Spleen (tissue), 11 donors: ENCODE data around the gene SH3BGRL2. TPM values are rescaled to one million over a fixed set of nuclear protein-coding genes. Genes with fewer than 3 reads are reported as not detected.

Experiments
- DNase-seq: peaks from one replicate; pipeline ENCODE4 v3.0.0-alpha.2; 2020
- H3K27ac ChIP-seq, 8 donors: fragments of 200-600 bp; sonication (generic) in 7 of 8; 1 replicate in 4 of 8; 2 replicates in 4 of 8; pipeline versions ENCODE4 v1.5.0 to v1.8.0; 2016 to 2021; ENCODE audit warnings: inconsistent platforms in 4 of 8, mild to moderate bottlenecking in 4 of 8, moderate library complexity in 1 of 8
- H3K27me3 ChIP-seq, 7 donors: fragments of 200-600 bp; sonication (generic) in 6 of 7; replicated peaks in 1 of 7; 1 replicate in 4 of 7; 2 replicates in 3 of 7; pipeline versions ENCODE4 v1.5.0 to v1.8.0; 2016 to 2021; ENCODE audit warnings: inconsistent platforms in 3 of 7, mild to moderate bottlenecking in 1 of 7
- H3K36me3 ChIP-seq, 6 donors: fragments of 200-600 bp; sonication (generic) in 5 of 6; 1 replicate in 4 of 6; 2 replicates in 2 of 6; pipeline versions ENCODE4 v1.5.0 to v1.8.0; 2016 to 2021; ENCODE audit warnings: inconsistent platforms in 2 of 6
- H3K4me1 ChIP-seq, 6 donors: fragments of 200-600 bp; sonication (generic) in 5 of 6; 1 replicate in 3 of 6; 2 replicates in 3 of 6; pipeline versions ENCODE4 v1.5.0 to v1.8.0; 2016 to 2021; ENCODE audit warnings: inconsistent platforms in 3 of 6
- H3K4me3 ChIP-seq, 8 donors: fragments of 200-600 bp; sonication (generic) in 7 of 8; 1 replicate in 4 of 8; 2 replicates in 4 of 8; pipeline versions ENCODE4 v1.5.0 to v1.8.0; 2016 to 2021; ENCODE audit warnings: inconsistent platforms in 4 of 8, mild to moderate bottlenecking in 4 of 8, moderate library complexity in 2 of 8
- H3K9me3 ChIP-seq, 8 donors: fragments of 200-600 bp; sonication (generic) in 7 of 8; 1 replicate in 4 of 8; 2 replicates in 4 of 8; pipeline versions ENCODE4 v1.5.0 to v1.8.0; 2016 to 2021; ENCODE audit warnings: inconsistent platforms in 4 of 8
- POLR2A ChIP-seq, 3 donors: fragments of 450-650 bp; IDR thresholded peaks; one replicate each; pipeline ENCODE4 v1.5.1; 2017; ENCODE audit warnings: antibody characterized with exemption in 3 of 3, mild to moderate bottlenecking in 1 of 3
- POLR2AphosphoS5 ChIP-seq, 3 donors: sonication (generic); formaldehyde crosslinking; IDR thresholded peaks; one replicate each; pipeline ENCODE4 v1.5.1; 2017; ENCODE audit warnings: antibody characterized with exemption in 3 of 3
- WGBS, 5 donors: extraction: QIAGEN DNeasy Blood & Tissue Kit in 3 of 5; methylation state at CpG; one replicate each; pipeline versions ENCODE4 v1.1.5 to v1.1.7; 2013 to 2018; 5-methylcytosine and 5-hydroxymethylcytosine counted together
- intact Hi-C: fragments of 100-400 bp; cut with DNase I; formaldehyde crosslinking; loops from one replicate; pipeline ENCODE4 v1.15.0; 2023; ENCODE audit warnings: low total_unique reads
- polyA plus RNA-seq, 3 donors: library from polyadenylated mRNA; stranded (reverse); fragments of 200-250 nt; gene quantifications; one replicate each; pipeline ENCODE4 v1.2.1, GENCODE V29; 2013
- total RNA-seq, 7 donors: library from RNA; depleted of rRNA in 3 of 7; stranded (reverse); fragments of >200 nt in 3 of 7; fragmentation: NEBNext Ultra II Directional in 4 of 7; extraction: Animal tissue kit (Norgen Biotek cat#: 25700) in 4 of 7; gene quantifications; one replicate each; pipeline versions ENCODE4 v1.1.0 to v1.2.1, GENCODE V29; 2016 to 2021
- TF ChIP-seq, protein P1 (sequence below), 11 experiments: fragments of 200-600 bp in 7 of 11; fragments of 450-650 bp in 4 of 11; sonication (generic) in 4 of 11; IDR thresholded peaks in 8 of 11; conservative IDR thresholded peaks in 3 of 11; 1 replicate in 7 of 11; 2 replicates in 4 of 11; pipeline versions ENCODE4 v1.4.0 to v1.8.0; 2016 to 2021; ENCODE audit warnings: antibody characterized with exemption in 11 of 11, inconsistent platforms in 4 of 11, mild to moderate bottlenecking in 1 of 11
- donor health status: healthy with polysubstance abuse.
- donor health status: DM: no; HTN: no; CAD: no; lungs with moderate emphysema.
- donor health status: DM: no; HTN: no; CAD: no.
- donor health status: Bipolar disorder and iron deficiency.
- donor health status: healthy.
- donor health status: DM: no; HTN: no; CAD: no.
- donor health status: DM: yes; HTN: yes; CAD: no.

Gene SH3BGRL2
- total and polyA plus RNA-seq, 10 donors: 1.8 to 24.6 (median 10.9) TPM

DNA sequence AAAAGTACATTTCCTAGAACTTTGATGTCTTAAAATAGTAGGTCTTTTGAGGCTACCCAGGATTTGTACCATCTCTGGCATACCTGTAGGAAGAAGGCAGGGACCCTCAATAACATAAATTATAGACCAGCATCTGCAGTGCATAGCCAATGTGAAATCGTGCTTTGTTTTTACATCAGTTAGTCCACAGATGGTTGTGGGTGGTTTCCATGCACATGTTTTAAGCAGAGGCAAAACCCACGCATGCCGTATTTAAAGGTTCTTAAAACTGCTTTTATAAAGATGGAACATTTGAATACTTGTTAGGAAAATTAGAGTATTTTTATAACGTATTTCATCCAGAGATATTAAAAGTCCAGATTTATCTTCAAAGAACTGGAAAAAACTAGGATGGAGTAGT, 66.3 kb downstream of the SH3BGRL2 start:
- no peaks in the 10 kb centered on the region for H3K9me3 ChIP-seq
- TF ChIP-seq, protein P1, sequence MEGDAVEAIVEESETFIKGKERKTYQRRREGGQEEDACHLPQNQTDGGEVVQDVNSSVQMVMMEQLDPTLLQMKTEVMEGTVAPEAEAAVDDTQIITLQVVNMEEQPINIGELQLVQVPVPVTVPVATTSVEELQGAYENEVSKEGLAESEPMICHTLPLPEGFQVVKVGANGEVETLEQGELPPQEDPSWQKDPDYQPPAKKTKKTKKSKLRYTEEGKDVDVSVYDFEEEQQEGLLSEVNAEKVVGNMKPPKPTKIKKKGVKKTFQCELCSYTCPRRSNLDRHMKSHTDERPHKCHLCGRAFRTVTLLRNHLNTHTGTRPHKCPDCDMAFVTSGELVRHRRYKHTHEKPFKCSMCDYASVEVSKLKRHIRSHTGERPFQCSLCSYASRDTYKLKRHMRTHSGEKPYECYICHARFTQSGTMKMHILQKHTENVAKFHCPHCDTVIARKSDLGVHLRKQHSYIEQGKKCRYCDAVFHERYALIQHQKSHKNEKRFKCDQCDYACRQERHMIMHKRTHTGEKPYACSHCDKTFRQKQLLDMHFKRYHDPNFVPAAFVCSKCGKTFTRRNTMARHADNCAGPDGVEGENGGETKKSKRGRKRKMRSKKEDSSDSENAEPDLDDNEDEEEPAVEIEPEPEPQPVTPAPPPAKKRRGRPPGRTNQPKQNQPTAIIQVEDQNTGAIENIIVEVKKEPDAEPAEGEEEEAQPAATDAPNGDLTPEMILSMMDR (IDR thresholded peaks at IDR 0.05 in 8 of 11, conservative IDR thresholded peaks at IDR 0.05 in 3 of 11): no peak
- TF ChIP-seq POLR2AphosphoS5 (IDR thresholded peaks at IDR 0.05): no peak
- no peak for TF ChIP-seq POLR2A (IDR thresholded peaks at IDR 0.05)
- DNase-seq: no peak
- intact Hi-C loops: no loop called here
- no peaks in the 10 kb centered on the region for H3K4me1 ChIP-seq
- 84 to 92% (median 87%) methylated on average over 4 of the region's 4 CpGs for WGBS, 5 donors
- H3K4me3 ChIP-seq: no peak overlapping the region
- H3K36me3 ChIP-seq: no peaks in the 10 kb centered on the region
- H3K27ac ChIP-seq: no peak overlapping the region
- H3K27me3 ChIP-seq: no peaks in the 10 kb centered on the region

DNA sequence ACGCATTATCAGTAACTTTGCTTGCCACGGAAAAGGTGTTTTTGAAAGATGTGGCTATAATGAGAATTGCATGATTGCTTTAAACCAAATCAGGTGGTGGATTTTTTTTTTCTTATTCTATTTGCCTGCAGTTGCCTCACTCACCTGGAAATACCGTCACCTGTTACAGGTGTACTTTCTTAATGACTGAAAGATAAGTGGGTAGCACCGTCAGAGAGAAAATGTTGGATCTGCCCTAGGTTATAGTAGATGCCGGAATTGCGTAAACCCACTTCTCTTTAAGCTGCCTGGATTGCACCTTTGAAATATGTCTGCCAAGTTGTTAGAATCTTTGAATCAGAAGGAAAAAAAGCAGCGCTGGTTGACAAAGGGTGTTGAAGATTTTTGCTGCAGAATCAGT, 68.5 kb downstream of the SH3BGRL2 start:
- TF ChIP-seq POLR2AphosphoS5 (IDR thresholded peaks at IDR 0.05): no peak
- TF ChIP-seq POLR2A (IDR thresholded peaks at IDR 0.05): no peak
- no peak for DNase-seq

DNA sequence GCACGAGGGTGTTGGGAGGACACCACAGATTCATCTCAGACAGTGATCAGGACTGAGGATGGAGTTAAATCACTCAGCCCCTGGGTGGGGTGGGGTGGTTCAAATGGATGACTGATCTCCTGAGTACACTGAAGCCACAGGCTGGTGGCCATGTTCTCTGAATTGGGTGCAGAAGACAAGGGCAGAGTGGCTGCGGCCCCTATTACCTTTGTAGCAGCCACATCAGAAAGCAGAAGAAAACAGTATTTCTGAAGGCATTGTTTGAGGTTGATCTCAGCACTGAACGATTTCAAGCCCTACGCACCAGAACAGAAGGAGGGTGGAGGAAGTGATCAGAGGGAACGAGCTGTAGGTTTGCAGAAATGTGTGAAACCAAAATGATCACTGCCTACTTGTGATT, 71.6 kb downstream of the SH3BGRL2 start:
- no peak overlapping the region for H3K4me3 ChIP-seq
- H3K9me3 ChIP-seq: no peaks in the 10 kb centered on the region
- no peaks in the 10 kb centered on the region for H3K36me3 ChIP-seq
- DNase-seq: no peak
- H3K4me1 ChIP-seq: no peaks in the 10 kb centered on the region
- no peak overlapping the region for H3K27ac ChIP-seq
- TF ChIP-seq POLR2AphosphoS5 (IDR thresholded peaks at IDR 0.05): no peak
- intact Hi-C loops: no loop called here
- no peaks in the 10 kb centered on the region for H3K27me3 ChIP-seq
- WGBS, 5 donors: 56 to 86% (median 69%) methylated on average over 5 of the region's 5 CpGs

More for the DNA sequence above, 68.5 kb downstream of the SH3BGRL2 start:
- WGBS, 5 donors: 93 to 97% (median 94%) methylated on average over 7 of the region's 7 CpGs
- H3K36me3 ChIP-seq: no peaks in the 10 kb centered on the region
- no peak overlapping the region for H3K4me3 ChIP-seq
- H3K27ac ChIP-seq: no peak overlapping the region
- no peaks in the 10 kb centered on the region for H3K4me1 ChIP-seq
- H3K9me3 ChIP-seq: no peaks in the 10 kb centered on the region
- no peaks in the 10 kb centered on the region for H3K27me3 ChIP-seq
- intact Hi-C loops: no loop called here

DNA sequence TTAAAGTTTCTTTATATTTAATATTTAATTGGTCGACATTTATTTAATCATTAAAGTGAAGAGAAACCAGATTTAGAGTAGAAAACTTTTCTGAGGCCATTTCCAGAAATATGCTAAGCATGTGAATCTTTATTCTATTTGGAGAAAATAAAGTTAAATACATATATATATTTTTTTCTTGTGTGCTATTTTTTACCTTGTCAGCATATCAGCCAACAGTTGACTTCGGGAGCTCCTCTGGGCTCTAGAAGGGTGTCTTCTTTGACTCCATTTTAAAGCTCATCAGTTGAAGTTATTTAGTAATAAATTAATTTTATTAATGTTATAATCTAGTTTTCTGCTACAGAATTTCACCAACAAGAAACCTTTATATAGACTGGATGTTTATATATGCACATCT, 73.1 kb downstream of the SH3BGRL2 start:
- TF ChIP-seq, protein P1 (IDR thresholded peaks at IDR 0.05 in 8 of 11, conservative IDR thresholded peaks at IDR 0.05 in 3 of 11): no peak
- TF ChIP-seq POLR2AphosphoS5 (IDR thresholded peaks at IDR 0.05) (no peak), POLR2A (IDR thresholded peaks at IDR 0.05) (no peak)
- intact Hi-C loops: no loop called here
- H3K27me3 ChIP-seq: no peaks in the 10 kb centered on the region
- no peaks in the 10 kb centered on the region for H3K9me3 ChIP-seq
- 83 to 99% (median 93%) methylated on average over 2 of the region's 2 CpGs for WGBS, 5 donors
- H3K4me1 ChIP-seq: no peaks in the 10 kb centered on the region
- H3K27ac ChIP-seq: no peak overlapping the region
- DNase-seq: no peak
- H3K36me3 ChIP-seq: no peaks in the 10 kb centered on the region
- H3K4me3 ChIP-seq: no peak overlapping the region

DNA sequence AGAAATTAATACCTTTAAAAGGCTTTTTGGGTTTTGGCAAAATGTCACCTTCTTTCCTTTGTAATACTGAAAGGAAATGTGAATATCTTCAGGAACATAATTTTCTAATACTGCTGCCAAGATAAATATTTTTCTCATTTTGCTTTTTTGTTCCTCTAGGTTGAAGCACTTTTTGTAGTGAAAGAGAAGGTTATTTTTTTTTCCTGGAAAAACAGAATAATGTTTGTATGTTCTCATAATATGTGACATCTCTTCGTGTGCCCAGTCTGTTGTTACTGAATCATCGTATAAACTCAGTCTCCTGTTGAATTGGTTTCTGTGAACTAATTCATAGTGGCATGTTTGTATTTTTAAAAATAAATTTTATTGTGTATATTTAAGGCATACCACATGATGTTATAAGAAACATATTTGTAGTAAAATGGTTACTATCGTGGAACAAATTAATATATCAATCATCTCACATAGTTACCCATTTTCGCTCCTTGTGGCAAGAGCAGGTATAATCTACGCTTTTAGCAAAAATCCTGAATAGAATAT, 74.4 kb downstream of the SH3BGRL2 start:
- Histone ChIP-seq H3K27me3 (no peaks in the 10 kb centered on the region), H3K4me3 (no peak overlapping the region), H3K27ac (no peak overlapping the region), H3K4me1 (no peaks in the 10 kb centered on the region), H3K9me3 (no peaks in the 10 kb centered on the region), H3K36me3 (no peaks in the 10 kb centered on the region)
- 83 to 96% (median 94%) methylated on average over 5 of the region's 5 CpGs for WGBS, 5 donors
- DNase-seq: no peak
- intact Hi-C loops: no loop called here
- TF ChIP-seq POLR2A (IDR thresholded peaks at IDR 0.05) (no peak), POLR2AphosphoS5 (IDR thresholded peaks at IDR 0.05) (no peak)
- TF ChIP-seq, protein P1 (IDR thresholded peaks at IDR 0.05 in 8 of 11, conservative IDR thresholded peaks at IDR 0.05 in 3 of 11): no peak
